Measurements from ENCODE around the gene POLR2C.

DNA sequence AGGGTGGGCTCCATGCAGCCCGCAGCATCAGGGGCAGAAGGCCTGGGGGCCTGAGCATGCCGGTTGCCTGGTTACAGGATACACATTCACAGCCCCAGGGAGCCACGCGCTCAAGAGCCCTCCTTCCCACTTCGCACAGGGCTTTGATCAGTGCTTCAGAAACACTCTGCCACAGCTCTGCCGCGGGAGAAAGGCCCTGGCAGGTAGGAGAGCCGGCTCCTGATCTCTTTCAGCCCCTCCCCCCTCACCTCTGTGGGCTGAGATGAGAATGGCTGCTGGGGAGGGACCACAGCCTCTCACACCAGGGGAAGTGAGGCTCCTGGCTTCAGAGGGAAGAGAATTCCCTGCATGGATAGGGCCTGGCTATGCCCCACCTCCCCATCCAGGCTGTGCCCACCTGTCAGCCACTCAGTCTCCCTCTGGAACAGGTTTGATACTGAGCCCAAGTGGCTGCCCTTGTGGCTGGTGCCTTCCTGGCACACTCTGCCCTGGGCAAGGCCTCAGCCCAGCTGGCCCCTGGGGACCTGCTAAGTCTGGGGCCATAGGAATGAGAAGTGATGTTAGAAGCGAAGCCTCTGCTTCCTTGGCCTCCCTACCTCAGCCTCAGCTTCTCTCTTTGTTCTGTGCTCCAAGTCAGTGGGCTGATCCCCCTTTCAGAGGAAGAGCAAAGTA lies 15.2 kb downstream of the POLR2C start:
- TF ChIP-seq, protein P1, sequence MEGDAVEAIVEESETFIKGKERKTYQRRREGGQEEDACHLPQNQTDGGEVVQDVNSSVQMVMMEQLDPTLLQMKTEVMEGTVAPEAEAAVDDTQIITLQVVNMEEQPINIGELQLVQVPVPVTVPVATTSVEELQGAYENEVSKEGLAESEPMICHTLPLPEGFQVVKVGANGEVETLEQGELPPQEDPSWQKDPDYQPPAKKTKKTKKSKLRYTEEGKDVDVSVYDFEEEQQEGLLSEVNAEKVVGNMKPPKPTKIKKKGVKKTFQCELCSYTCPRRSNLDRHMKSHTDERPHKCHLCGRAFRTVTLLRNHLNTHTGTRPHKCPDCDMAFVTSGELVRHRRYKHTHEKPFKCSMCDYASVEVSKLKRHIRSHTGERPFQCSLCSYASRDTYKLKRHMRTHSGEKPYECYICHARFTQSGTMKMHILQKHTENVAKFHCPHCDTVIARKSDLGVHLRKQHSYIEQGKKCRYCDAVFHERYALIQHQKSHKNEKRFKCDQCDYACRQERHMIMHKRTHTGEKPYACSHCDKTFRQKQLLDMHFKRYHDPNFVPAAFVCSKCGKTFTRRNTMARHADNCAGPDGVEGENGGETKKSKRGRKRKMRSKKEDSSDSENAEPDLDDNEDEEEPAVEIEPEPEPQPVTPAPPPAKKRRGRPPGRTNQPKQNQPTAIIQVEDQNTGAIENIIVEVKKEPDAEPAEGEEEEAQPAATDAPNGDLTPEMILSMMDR (IDR thresholded peaks at IDR 0.05): no peak
- no peak for TF ChIP-seq POLR2A (IDR thresholded peaks at IDR 0.05)
- TF ChIP-seq EP300 (IDR thresholded peaks at IDR 0.05): no peak
